MG63 (cell line): ENCODE data around the gene LIMK2. TPM values are rescaled to one million over a fixed set of nuclear protein-coding genes. Genes with fewer than 3 reads are reported as not detected.
"Not testable (repeated sequence)": the region's sequence is repeated elsewhere in the genome, so short reads cannot be mapped to it uniquely, and the experiment has no call there.

ENCODE experiments used
- DNase-seq: peaks from one replicate; pipeline ENCODE4 v3.0.0-alpha.2; 2020
- H3K27me3 ChIP-seq: fragments of 250-450 bp; sonication (Bioruptor Pico); 2 replicates; pipeline ENCODE4 v1.5.1; 2020; ENCODE audit warnings: mild to moderate bottlenecking, moderate library complexity
- H3K36me3 ChIP-seq: fragments of 250-450 bp; sonication (Bioruptor Pico); 2 replicates; pipeline ENCODE4 v1.5.1; 2020; ENCODE audit warnings: mild to moderate bottlenecking, moderate library complexity
- H3K4me3 ChIP-seq: fragments of 250-450 bp; sonication (Bioruptor Pico); 2 replicates; pipeline ENCODE4 v1.5.1; 2020; ENCODE audit warnings: mild to moderate bottlenecking, moderate library complexity
- H3K9me3 ChIP-seq: fragments of 250-450 bp; sonication (Bioruptor Pico); 2 replicates; pipeline ENCODE4 v1.5.1; 2020; ENCODE audit warnings: mild to moderate bottlenecking, moderate library complexity
- total RNA-seq: library from RNA; depleted of rRNA; stranded (reverse); fragments of >200 nt; shearing (Covaris generic); gene quantifications from 2 replicates; pipeline ENCODE4 v1.2.3, GENCODE V29; 2014; ENCODE audit warnings: low replicate concordance

Gene LIMK2
- total RNA-seq, 1 experiment from 2014 or later = 7.9 TPM

DNA sequence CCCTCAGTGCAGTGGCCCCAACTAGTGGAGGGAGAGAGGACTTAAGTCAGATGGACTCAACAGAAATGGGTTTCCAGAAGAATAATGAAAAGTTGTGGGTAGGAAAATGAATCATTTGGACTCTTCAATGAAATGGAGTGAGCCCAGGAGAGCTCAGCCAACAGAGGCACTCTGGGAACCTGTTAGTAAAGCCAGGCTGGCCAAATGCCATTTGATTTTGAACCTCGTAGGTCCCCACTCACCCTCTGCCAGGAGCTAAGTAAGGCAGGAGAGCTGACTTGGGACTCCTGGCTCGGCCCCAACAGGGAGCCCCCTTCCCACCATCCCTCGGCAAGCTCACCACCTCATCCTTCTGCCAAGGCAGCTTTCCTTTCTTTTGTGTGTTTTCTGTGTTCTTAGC lies 5.6 kb upstream of the LIMK2 start:
- not testable (repeated sequence) for H3K9me3 ChIP-seq, H3K27me3 ChIP-seq, DNase-seq, H3K4me3 ChIP-seq
- H3K36me3 ChIP-seq = peaks cover 17% of the 10 kb centered on the region

DNA sequence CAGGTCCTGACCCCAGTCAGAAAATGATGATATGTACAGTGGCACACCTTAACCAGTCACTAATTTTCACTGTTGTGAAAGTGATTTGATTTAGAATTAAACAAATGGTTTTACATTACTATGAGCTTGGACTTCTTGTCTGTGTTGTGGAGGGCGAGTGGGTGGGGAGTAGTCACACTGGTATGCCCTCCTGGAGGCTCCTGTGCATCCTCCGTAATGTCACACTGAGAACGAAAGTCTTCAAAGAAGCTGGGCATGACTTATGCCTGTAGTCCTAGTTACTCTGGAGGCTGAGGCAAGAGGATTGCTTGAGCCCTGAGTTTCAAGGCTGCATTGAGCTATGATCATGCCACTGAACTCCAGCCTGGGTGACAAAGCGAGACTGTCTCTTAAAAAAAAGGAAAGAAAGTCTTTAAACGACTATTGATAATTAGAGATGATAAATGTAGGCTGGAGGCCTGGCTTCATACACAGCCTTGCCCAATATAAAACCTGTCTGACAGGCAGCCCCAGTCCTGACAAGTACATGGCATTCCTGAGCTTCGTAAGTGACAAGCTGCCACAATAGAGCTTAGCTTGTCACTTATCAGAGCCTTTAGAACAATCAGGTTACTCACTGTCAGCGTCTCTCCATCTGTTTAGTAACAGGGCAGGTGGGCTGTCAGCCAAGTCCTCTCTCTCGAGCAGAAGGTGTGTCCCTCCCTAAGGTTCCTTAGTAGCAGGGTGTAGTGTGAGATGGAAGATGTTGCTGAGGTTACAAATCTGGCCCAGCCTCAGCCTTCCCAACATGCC lies 5.0 kb upstream of the LIMK2 start:
- no peak for DNase-seq
- Histone ChIP-seq H3K9me3 (no peaks in the 10 kb centered on the region), H3K4me3 (no peak overlapping the region)

DNA sequence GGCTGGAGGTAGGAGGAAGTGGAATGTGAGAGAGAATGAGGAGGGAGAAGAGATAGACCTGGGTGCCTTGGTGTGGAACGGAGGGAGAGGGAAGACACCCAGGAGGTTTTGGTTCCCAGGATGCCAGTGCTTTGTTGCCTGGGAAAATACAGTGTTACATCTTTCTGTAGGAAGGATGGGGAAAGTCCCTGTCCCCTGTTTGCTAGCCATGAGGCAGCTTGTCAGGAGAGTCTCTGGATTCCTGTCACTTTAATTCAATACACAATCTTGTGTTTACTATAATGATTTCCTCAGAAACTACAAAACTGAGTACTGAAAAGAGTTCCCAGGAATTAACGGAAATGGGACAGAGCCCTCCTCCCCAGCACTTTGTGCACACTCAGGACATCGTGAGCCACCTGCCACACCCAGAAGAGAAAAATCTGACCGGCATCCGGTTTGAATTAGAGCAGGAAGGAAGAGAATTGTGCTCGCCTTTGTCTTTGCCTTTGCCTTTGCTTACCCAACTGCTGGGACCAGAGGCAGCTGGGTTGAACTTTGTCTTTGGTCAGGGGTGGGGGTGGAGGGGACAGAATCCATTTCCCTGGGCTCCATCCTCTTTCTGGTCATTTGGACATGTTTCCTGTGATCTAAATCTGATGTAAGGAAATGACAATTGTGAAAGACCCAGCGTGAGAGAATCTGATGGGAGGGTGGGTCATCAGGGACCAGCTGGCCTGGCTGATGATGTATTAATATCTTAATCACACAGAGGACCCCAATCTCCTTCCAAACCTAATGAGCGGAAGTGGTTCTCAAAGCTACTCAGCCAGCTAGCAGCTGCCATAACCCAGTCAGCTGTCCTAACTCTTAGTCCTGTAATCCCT lies 1.3 kb upstream of the LIMK2 start:
- no peaks in the 10 kb centered on the region for H3K9me3 ChIP-seq
- H3K27me3 ChIP-seq = no peaks in the 10 kb centered on the region
- H3K4me3 ChIP-seq = no peak overlapping the region
- peaks cover 8% of the 10 kb centered on the region; the same call in 1 of the 2 replicates for H3K36me3 ChIP-seq
- DNase-seq = no peak

More for the DNA sequence above, 5.0 kb upstream of the LIMK2 start:
- Histone ChIP-seq H3K27me3 (no peaks in the 10 kb centered on the region), H3K36me3 (peaks cover 14% of the 10 kb centered on the region)

DNA sequence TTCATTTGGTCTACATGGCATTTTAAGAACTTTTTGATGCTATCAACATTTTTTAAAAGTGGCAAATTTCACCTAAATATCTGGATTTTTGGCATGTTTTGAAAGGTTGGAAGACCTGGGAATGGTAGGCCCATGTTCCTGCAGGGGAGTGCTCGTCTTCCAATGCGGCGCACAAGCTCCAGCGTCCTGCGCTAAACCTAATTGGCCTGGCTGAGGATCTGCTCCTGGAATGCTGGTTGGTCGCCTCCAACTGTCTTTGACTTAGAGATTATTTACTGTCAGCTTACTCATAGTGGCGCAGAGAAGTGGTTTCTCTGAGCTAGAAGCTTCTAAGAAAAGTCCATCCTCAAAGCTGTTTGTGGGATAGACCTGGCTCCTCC lies 626 bp upstream of the LIMK2 start:
- Histone ChIP-seq H3K9me3 (no peaks in the 10 kb centered on the region), H3K4me3 (peak overlapping the region; percentile 98), H3K36me3 (peaks cover 8% of the 10 kb centered on the region; the same call in 1 of the 2 replicates), H3K27me3 (no peaks in the 10 kb centered on the region)
- no peak for DNase-seq

DNA sequence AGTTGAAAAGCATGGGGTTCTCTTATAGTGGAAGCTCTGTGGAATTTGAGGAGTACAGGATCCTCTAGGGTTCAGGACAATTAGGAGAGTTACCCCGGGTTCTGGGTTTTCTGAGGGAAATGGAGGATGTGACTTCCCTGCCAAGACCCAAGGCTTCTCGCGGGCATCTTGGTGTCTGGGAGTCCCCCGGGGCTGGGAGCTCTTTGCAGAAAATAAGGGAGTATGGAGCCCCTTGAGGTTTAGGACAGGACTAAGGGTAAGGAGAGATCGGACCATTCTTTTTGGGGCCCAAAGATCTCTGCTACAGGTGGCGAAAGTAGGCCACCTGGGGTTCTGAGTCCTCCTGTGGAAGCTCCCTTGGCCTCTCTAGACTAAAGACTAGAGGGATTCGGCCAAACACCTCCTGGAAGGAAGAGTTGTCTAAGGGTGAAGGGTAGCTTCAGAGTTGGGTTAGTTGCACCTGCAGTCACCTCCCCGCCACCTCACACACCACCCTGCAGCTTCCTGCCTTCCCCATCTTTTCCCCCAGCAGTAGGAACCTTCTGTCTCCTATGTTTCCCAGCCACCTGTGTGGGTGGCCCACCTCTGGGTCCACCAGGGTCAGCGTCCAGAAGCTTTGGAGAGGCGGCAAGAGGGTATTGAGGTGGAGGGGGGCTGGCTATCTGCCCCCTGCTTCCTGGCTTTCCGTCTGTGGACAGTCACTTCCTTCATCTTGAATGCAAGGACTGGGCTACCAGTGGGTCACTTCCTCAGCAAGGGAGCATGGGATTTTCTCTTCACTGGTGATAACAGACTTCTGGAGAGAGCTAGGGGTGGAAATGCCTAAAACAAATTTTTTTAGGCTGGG lies 908 bp downstream of the LIMK2 start:
- peak overlapping the region; percentile 98 for H3K4me3 ChIP-seq
- H3K9me3 ChIP-seq = no peaks in the 10 kb centered on the region
- no peaks in the 10 kb centered on the region for H3K27me3 ChIP-seq
- DNase-seq = no peak
- H3K36me3 ChIP-seq = peaks cover 6% of the 10 kb centered on the region; the same call in 1 of the 2 replicates

DNA sequence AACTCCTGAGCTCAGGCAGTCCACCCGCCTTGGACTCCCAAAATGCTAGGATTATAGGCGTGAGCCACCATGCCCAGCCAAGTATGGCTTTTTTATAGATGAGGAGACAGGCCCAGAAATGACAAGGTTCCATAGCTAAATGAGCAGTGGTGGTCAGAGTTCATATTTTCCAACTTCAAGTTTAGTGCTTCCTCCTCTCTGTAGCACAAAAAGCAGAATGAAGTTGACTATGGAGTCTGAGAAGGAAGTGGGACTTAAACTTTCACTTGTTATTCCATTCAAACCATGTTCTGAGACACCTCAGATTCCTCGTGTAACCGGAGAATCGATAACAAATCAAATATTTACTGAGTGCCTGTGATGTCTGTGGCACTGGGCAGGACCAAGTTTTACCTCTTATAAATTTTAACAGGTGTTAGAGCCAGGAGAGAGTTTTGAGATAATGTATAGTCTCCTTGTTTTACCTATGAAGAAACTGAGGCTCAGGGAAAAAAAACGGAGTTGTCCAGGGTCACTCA lies 3.0 kb downstream of the LIMK2 start:
- Histone ChIP-seq H3K9me3 (no peaks in the 10 kb centered on the region), H3K27me3 (no peaks in the 10 kb centered on the region), H3K4me3 (no peak overlapping the region), H3K36me3 (peaks cover 6% of the 10 kb centered on the region; the same call in 1 of the 2 replicates)
- DNase-seq = no peak

DNA sequence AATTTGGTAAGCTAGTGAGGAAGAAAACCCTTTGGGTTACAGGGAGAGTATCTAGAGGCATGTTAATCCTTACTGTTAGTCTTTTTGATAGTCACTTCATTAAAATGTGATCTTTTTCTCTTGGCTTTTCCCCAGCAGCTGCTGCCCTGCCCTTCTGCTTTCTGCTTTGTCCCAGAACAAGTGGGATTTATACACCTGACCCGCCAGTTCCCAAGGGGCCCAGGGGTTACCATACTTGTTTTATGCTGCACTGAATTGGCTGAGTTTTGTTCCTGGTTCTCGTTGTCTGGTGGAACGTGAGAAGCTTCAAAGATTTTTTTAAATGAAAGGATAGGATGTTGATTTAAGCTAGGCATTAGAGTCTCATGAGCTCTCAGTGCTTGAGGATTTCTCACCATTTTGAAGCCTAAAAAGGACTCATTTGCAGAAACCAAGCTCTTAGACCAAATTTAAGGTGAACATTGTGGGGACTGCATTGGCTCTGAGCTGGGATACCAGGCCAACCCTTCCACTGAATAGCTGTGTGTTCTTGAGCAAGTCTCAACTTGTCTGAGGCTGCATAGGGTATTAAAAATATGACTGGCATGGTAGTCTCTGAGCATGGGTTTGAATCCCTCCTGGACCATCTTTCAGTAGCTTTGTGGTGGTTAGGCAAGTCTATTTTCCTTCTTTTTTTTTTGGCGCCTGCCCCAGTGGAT lies 6.6 kb downstream of the LIMK2 start:
- Histone ChIP-seq H3K27me3 (no peaks in the 10 kb centered on the region), H3K9me3 (no peaks in the 10 kb centered on the region), H3K36me3 (no peaks in the 10 kb centered on the region), H3K4me3 (no peak overlapping the region)
- no peak for DNase-seq

DNA sequence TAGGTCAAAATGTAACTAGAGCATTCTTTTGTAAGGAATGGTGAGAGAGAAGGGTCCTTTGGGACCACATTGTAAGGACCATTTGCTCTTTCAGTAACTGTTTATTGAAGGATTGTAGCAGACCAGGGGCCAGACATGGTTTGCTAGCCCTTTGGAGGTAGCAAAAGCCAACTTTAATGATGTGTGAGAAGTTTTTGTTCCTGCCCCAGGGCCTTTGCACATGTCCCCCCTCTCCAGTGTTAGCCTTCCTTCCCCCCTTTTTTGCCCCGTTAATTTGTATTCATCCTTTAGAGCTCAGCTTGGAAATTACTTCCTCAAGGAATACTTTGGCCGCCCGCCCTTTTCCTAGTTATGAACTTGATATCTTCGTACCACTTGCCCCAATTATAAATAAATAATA lies 9.0 kb downstream of the LIMK2 start:
- Histone ChIP-seq H3K9me3 (no peaks in the 10 kb centered on the region), H3K36me3 (no peaks in the 10 kb centered on the region), H3K27me3 (no peaks in the 10 kb centered on the region), H3K4me3 (no peak overlapping the region)
- DNase-seq = no peak

DNA sequence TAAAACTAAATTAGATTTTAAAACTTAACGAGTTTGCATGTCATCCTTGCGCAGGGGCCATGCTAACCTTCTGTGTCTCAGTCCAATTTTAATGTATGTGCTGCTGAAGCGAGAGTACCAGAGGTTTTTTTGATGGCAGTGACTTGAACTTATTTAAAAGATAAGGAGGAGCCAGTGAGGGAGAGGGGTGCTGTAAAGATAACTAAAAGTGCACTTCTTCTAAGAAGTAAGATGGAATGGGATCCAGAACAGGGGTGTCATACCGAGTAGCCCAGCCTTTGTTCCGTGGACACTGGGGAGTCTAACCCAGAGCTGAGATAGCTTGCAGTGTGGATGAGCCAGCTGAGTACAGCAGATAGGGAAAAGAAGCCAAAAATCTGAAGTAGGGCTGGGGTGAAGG lies 10.6 kb downstream of the LIMK2 start:
- Histone ChIP-seq H3K9me3 (no peaks in the 10 kb centered on the region), H3K27me3 (no peaks in the 10 kb centered on the region), H3K4me3 (no peak overlapping the region), H3K36me3 (no peaks in the 10 kb centered on the region; the same call in 1 of the 2 replicates)
- no peak for DNase-seq

DNA sequence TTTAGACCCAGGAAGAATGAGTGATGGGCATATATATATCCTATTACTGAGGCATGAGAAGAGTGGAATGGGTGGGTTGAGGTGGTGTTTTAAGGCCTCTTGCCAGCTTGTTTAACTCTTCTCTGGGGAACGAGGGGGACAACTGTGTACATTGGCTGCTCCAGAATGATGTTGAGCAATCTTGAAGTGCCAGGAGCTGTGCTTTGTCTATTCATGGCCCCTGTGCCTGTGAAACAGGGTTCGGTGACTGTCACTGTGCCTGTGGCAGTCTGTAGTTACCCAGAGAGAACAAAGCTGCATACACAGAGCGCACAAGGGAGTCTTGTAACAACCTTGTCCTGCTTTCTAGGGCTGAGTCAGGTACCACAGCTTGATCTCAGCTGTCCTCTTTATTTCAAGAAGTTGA lies 11.7 kb downstream of the LIMK2 start:
- Histone ChIP-seq H3K9me3 (no peaks in the 10 kb centered on the region), H3K36me3 (no peaks in the 10 kb centered on the region; the same call in 1 of the 2 replicates), H3K27me3 (no peaks in the 10 kb centered on the region), H3K4me3 (no peak overlapping the region)
- no peak for DNase-seq

DNA sequence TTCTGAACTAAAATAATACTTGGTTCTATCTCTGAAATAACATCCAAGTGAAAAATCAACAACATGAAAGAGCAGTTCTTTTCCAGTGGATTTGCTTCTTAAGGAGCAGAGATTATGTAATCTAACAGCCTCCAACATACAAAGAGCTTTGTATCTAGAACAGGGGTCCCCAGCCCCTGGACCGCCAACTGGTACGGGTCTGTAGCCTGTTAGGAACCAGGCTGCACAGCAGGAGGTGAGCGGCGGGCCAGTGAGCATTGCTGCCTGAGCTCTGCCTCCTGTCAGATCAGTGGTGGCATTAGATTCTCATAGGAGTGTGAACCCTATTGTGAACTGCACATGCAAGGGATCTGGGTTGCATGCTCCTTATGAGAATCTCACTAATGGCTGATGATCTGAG lies 12.6 kb downstream of the LIMK2 start:
- DNase-seq, H3K9me3 ChIP-seq, H3K36me3 ChIP-seq, H3K4me3 ChIP-seq, H3K27me3 ChIP-seq: not testable (repeated sequence)

DNA sequence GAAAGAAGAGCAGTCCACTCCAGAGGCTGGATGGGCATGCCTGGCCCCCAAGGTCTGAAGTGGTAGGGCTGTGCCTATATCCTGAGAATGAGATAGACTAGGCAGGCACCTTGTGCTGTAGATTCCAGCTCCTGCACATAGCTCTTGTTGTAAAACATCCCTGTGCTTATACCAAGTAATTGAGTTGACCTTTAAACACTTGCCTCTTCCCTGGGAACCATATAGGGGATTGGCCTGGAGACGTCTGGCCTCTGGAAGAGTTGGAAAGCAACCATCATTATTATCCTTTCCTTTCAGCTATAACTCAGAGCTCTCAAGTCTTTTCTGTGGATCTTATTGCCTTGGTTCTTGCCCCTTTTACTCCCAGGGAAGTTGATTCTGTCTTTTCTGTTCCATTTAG lies 15.1 kb downstream of the LIMK2 start:
- Histone ChIP-seq H3K4me3 (no peak overlapping the region), H3K36me3 (no peaks in the 10 kb centered on the region; the same call in 1 of the 2 replicates), H3K27me3 (no peaks in the 10 kb centered on the region), H3K9me3 (no peaks in the 10 kb centered on the region)
- no peak for DNase-seq

DNA sequence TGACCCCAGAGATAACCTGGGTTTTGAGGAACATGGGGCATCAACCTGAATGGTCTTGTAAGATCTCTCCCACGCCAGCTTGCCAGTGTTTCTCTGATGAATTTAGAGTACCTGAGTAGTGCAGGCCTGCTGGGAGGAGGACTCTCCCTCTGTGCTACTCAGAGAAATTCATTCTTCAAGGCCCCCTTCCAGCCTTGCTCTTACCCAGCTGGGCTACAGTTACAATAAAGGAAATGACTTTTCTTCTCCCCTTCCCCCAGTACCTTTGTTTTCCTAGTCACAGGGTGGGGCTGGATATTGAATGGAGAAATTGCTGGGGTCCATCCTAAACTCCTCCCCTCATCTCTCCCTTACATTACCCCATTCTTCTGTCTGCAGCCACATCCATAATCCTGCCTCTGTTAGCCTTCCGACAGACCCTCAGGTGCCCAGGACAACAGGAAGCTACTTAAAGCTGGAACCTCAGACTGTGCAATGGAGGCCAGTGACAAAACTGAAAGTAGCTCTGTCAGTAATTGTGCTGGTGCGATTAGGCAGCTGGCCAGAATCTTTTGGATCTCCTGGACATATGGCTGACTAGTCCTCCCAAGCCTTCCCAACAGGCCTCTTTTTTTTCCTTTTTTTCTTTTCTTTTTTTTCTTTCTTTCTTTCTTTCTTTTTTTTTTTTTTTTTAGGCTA lies 17.4 kb downstream of the LIMK2 start:
- no peaks in the 10 kb centered on the region for H3K9me3 ChIP-seq
- peak; percentile 18 for DNase-seq
- no peak overlapping the region for H3K4me3 ChIP-seq
- H3K36me3 ChIP-seq = peaks cover 2% of the 10 kb centered on the region; the same call in 1 of the 2 replicates
- no peaks in the 10 kb centered on the region for H3K27me3 ChIP-seq

DNA sequence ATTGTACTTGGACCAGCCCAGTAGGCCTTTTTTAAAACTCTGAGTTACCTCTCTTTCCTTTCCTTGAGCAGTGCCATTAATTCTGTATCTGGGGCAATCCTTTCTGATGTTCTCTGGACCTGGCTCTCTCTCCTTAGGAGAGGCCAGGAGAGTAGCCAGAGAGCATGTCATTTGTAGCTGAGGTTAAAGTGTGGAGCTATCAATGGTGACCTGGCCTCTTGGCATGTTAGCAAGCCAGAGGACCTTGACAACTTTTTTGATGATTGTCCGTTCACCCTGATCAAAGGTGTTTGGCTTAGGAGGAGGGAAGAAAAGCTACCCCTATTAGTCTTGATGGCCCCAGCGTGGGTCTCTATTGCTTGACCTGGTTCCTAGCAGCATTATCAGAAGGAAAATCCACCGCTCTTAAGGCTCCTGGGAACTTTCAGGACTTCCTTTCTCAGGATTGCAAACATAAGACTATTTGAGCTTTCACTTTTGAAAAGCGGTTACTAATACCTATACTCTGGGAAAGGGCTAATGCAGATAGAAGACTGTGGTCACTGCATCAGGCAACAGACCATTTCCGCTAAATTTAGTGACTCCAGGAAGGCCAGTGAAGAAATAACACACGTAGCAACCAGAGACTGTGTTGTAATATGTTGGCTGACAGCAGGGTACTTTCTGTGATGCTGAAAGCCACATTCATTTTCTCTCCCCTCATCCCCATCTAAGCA lies 18.2 kb downstream of the LIMK2 start:
- Histone ChIP-seq H3K9me3 (no peaks in the 10 kb centered on the region), H3K36me3 (peaks cover 2% of the 10 kb centered on the region; the same call in 1 of the 2 replicates), H3K4me3 (no peak overlapping the region), H3K27me3 (no peaks in the 10 kb centered on the region)
- DNase-seq = no peak
